Adrenal gland (tissue), 5 donors: ENCODE measurements around the gene RNF4.

Experiments used
- POLR2A ChIP-seq, 2 donors: fragments of 450-650 bp; IDR thresholded peaks; one replicate each; pipeline ENCODE4 v1.6.1; 2017; ENCODE audit warnings: antibody characterized with exemption in 2 of 2, mild to moderate bottlenecking in 2 of 2, moderate library complexity in 1 of 2
- TF ChIP-seq, protein P1 (sequence below), 6 experiments: fragments of 450-650 bp in 4 of 6; fragments of 200-600 bp in 2 of 6; sonication (generic) in 1 of 6; IDR thresholded peaks; 1 replicate in 5 of 6; 2 replicates in 1 of 6; pipeline versions ENCODE4 v1.5.1 to v1.8.0; 2016 to 2021; ENCODE audit warnings: antibody characterized with exemption in 6 of 6, mild to moderate bottlenecking in 2 of 6, moderate library complexity in 1 of 6
- donor health status: DM: no; HTN: no; CAD: no.

DNA sequence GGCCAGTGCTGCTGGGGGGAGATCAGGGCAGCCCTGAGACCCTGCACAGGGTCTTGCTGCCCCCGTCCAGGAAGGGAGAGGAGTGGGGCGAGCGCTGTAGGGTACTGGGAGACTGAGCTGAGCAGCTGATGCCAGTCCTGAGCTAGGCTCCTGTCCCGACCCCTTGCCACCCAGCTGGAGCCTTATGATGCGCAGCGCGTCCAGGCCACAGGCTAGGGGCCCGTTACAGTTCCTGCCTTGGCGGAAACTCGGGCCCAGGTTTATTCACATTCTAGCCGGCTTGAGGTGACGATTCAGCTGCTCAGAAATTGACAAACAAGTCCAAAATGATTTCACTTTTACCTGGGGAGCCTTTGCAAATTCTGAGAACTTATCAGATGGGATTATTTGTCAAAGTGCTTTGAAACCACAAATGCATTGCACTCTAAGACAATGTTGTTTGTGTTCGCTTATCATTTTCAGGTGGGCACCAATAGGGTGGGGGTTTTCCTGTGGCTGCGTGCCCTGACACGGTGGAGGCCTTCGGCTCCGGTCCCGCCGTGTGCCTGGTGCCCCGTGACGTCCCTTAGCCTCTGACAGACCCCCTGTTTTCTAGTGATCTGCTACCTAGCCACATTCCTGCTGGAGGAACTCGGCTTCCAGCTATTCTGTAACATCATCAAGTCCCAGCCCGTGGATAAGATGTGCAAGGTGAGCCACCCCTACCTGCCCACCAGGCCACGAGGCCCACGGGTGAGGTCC, 31.3 kb upstream of the RNF4 start:
- no peak for TF ChIP-seq POLR2A (IDR thresholded peaks at IDR 0.05)
- TF ChIP-seq, protein P1, sequence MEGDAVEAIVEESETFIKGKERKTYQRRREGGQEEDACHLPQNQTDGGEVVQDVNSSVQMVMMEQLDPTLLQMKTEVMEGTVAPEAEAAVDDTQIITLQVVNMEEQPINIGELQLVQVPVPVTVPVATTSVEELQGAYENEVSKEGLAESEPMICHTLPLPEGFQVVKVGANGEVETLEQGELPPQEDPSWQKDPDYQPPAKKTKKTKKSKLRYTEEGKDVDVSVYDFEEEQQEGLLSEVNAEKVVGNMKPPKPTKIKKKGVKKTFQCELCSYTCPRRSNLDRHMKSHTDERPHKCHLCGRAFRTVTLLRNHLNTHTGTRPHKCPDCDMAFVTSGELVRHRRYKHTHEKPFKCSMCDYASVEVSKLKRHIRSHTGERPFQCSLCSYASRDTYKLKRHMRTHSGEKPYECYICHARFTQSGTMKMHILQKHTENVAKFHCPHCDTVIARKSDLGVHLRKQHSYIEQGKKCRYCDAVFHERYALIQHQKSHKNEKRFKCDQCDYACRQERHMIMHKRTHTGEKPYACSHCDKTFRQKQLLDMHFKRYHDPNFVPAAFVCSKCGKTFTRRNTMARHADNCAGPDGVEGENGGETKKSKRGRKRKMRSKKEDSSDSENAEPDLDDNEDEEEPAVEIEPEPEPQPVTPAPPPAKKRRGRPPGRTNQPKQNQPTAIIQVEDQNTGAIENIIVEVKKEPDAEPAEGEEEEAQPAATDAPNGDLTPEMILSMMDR (IDR thresholded peaks at IDR 0.05), result no peak
